GM21529 (cell line): ENCODE results near the gene UBL4B.

Experiments
- ATAC-seq: cut with Tn5 transposase; IDR thresholded peaks from one replicate; pipeline ENCODE4 v1.9.1; 2021; ENCODE audit not compliant: unreplicated experiment

Gene UBL4B

DNA sequence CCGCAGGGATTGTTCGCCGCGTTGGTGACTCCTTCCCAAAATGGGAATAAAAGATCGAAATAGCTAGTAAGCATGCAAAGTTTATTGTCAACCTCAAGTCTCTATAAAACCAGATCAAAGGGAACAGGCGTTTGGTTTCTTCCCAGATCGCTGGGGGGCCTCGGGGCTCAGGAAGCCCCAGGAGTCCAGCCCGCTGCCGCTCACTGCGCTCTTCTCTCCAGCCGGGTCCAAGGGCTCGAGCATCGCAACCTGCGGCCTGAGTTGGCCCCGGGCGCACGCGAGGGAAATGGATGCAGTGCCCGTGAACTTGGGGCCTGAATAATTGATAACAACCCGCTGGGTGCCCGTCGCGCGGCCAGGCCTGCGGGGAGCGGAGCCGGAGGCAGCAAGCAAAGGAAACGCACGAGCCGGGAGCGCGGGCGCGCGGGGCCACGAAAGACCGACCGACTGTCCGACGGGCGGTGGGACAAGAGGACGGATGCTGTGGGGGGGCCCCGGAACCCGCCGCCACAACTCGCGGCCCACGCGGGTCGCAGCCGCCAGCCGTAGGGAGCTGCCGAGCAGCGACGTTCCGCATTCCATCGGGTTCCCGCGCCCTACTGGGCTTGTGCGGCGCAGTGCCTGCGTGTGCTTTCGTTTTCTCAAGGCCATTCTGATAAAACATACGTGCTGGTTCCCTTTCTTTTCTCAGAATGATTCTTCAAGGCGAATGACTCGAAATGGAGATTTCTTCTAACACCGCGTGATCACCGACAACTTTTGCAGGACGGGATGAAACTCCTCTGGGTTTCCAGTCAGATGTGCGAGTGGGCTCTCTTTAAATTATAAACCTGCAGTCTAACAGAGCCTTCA lies 27.8 kb upstream of the UBL4B start:
- no peak for ATAC-seq

DNA sequence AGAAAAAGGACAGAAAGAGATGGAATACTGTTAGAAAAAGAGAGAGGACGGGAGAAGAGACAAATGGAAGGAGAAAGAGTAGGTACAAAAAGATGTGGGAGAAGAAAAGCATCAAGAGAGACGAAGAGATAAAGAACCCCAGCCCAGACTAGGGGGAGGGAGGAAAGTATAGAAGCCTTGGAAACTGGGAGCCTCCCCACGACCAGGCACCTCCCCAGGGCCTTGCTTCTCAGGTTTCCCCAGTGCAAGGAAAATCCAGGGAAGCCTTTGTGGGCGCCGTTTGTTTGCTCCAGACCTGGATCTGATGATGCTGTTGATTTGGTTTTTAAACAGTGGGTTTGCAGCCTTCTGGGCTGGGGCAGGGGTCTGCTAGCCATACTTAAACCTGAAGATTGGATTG lies 26.6 kb upstream of the UBL4B start:
- ATAC-seq, result no peak

DNA sequence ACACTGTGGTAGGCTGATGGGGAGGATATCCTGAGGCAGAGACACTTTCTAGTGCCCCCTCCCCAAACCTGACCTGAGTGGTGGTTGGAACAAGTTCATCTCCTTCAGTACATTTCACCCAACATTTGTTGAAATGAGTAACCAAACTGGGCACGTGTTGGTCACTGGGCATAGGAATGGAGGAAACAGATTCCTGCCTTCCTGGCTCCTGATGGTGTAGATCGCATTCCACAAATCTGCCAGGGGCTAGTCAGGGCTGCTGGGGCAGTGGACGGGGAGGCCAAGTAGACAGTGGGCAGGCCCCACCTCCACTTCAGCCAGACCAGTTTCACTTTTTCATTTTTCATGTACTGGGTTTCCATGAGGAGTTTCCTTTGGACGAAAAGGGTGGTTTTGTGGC lies 25.3 kb upstream of the UBL4B start:
- no peak for ATAC-seq

DNA sequence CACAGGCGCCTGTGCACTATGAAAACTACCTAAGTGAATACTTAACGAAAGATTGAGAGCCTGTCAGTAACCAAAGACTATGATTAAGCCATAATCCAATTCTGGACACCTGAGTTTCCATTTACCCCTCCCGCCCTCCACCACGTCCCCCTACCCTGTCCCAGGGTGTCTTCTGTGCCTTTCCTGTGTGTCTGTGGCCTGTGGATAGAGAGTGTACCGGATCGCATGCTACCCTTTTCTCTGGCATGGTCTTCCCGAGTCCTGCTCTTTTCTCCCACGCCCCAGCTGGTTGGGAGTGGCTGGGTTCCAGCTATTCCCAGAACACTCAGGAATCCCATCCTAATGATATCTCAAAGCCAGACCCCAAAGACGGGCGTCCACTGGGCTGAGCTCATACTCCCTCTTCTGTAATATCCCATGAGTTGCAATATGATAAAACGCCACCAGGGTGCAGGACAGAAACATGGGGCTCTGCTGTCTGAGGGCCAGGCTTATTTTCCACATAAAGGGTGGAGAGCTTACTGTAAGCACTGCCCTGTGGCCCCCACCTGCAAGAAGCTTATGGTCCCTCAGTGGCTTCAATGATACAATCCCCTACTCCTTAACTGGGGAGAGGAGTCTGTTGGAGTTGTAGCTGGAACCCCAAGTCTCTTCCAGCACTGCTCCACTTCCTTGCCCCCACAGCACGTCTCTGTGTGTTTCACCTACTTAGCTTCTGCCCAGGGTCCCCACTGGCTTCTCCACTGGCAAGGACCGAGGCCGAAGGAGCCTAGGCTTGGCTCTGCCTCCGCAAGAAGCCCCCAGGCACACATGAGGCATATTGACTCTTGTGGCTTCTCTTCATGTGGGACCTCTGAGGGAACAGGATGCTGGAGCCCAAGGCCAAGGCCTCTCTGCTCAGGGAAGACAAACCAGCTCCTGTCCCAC lies 24.2 kb upstream of the UBL4B start:
- ATAC-seq, result peak; percentile 66

DNA sequence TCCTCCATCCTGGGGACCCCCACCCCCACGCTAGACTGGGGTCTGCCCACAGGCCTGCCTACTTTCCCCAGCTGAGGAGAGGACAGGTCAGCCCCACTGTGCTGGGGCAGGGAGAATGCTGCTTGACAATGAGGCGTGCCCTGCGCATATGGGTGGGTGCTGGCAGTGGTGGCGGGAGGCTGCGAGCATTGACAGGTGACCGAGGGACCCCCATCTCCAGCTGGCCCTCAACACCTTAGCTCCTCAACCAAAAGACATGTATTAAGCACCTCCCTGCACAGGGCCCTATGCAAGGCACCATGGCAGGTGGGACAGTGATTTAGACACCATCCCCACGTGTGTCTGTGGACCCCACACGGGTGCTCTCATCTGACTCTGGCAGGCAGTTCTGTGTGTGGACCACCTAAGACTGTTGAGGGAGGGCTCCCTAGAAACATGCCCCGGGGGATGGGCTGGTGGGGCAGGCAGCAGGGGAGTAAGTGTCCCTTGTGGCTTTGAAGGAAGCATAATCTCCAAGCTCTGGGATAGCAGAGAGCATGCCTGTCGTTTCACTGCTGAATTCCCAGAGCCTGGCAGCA lies 23.4 kb upstream of the UBL4B start:
- ATAC-seq, result no peak

DNA sequence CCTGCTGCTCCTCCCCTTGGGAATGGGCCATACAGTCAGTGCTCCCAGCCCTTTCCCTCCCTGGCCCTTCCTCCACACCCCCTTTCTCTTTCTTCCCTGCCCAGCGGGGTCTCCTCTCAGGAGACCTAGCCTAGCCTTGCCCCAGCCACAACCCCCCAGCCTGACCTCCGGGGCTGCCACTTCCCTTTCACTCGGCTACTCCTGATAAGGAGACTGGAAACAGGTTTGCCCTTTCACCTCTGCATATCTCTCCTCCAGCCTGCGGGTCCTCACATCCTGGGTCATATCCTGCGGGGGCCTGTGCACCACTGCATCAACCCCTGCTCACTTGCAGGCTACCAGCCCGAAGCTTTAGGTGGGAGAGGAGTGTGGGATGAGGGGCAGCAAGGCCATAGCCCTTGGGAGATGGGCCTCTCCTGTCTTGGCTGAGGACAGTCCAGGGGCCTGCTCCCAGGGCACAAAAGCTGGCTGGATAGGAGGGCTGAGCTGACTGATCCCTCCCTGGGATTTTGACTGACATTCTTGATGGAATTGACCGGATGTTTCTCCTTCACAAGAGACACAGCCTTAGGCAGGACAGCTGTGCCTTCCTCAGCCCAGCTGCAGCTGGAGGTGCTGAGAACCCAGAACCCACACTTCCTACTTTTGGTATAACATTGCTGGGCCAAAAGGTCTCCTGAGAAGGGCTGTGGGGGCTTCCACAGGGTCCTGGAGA lies 22.5 kb upstream of the UBL4B start:
- ATAC-seq, result no peak

DNA sequence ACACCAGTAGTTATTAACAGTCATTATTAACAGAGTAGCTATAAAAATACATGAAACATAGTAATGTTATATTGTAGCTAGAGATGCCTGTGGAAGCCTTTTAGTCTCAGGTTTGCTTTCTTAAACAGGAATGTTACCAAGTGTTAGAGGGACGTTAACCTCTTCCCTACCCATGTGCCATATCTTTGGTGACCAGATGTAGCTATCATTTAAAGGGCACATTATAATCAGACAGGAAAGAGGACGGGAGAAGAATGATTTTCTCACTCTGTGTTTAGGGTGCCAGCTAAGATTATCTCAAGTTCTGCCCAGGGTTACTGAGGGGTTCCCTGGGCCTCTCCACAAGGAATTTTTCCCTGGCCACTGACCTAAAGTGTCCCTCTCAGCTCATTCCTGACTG lies 20.9 kb upstream of the UBL4B start:
- no peak for ATAC-seq

DNA sequence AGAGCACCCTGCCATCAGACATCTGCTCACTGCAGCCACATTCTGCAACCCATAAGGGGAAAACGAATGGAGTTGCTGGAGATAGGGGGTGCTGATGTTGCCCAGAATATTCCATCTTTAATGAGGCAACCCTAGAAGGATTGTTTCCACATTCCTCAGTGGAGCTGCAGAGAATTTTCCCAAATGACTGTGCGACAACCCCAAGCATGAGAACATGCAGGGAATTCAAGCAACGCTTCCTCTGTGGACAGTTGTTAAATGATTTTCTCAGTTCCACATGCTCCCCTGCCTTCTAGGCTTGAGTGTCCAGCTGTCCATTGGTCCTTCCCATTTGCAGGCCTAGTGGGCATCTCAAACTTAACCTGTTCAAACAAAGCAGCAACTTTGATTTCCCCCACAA lies 20.5 kb upstream of the UBL4B start:
- no peak for ATAC-seq

DNA sequence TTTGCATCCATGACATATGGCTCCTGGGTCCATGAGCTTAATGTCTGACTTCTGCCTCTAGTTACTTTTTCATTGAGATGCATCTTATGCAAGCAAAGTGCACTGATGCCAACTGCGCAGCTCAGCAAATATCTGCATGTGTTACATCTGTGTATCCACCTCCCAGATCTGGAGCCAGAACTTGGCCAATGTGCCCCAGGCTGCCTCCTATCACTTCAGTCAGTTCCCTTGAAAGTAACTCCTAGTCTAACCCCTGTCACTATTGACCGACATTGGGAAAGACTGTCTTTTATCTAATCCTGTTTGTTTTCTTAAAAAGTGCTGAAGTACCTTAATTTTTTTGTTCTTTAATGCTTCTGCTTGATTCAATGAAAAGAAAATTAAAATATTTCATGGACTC lies 19.3 kb upstream of the UBL4B start:
- ATAC-seq, result no peak

DNA sequence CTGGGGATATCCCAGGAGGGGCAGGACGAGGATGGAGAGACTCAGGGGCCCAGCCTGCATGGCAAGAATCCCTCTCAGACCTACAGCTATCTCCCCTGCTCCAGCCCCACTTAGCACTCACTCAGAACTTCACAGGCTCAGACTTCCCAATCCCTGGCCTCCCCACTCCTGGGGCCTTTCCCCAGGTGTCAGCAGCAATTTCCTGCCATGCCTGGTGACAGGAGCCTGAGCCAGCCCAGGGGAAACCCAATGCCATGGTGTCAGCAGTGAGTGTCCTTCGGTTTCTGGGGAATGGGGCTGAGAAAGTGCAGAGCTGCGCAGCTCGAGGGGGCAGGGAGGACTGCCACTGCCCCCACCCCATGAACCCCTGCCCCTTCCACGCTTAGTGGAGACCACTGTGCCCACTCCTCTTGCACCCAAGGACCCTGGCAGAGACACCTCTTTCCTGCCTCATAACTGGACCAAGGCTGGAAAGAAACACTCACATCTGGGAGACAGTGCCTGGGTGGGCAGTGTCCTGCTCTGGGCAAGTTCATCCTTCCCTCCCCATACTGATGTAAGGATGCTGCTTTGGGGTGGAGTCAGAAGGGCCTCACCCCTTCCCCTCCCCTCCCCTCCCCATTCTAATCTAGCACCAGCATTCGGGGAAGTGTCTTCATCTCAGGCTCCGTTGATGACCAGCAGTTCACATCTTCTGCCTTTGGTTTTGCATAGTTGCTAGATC lies 17.1 kb upstream of the UBL4B start:
- ATAC-seq, result no peak

DNA sequence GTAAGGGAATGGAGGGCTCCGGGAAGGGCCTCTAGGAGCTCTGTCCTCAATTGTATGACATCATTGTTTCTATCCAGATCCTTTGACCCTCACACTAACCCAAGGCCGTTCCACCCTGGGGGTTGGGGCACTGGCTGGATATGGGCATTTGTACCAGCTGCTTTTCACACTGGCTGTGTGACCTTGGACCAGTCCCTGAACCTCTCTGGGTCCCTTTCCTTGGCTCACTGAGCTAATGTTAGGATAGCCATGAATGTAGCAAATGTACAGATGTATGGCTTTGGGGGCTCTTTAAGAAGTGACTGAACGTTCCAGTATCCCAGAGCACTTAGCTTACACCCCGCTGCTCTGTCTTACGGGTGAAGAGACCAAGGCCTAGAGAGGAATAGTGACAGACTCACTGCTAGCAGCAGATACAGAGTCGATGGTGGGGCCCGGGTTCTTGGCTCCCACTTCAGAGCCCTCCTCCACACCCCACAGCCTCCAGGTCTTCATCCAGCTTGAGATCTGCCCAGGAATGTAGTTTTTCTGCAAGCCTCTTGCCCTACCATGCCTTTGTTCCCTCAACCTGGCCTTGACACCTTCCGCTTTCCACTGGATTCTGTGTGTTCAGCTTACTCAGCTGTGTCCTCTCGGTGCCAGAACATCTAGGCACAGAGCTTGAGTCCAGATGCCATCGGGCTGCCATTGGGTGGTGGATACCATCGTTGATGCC lies 14.6 kb upstream of the UBL4B start:
- no peak for ATAC-seq

DNA sequence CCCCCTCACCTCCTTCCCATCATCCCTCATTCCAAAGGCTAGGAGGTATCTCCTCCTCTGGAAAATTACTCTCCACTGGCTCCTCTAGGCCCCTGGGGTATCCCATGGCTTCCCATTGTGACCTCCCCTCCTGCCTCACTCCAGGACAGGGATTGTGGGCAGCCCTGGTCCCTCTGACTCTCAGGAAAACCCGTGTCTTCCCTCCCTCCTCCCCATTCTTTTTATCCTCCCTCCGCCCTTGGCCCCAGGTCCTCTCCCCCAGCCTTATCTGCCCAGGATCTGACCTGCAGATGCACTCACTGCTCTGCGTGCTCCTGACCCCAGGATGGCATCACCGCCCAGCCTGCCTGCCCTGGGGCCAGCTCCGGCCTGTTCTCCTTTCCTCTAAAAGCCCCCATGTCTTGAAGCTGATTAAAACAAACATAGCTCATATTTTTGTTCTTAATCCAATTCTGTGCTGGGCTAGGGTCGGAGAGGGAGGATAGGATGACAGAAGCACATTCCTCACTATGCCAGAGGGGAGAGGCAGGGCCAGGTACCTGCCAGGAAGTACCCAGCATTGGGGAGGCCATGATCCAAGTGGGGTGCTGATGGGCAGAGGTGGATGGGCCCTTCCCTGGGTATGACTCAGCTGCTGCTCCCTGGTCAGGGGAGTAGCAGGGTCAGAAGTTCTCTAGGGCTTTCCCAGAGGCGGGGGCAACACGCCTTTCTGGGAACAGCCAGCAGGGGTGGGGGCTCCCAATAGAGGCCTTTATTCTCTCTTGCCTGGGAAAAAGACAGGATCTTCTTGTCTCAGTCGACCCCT lies 13.8 kb upstream of the UBL4B start:
- no peak for ATAC-seq

DNA sequence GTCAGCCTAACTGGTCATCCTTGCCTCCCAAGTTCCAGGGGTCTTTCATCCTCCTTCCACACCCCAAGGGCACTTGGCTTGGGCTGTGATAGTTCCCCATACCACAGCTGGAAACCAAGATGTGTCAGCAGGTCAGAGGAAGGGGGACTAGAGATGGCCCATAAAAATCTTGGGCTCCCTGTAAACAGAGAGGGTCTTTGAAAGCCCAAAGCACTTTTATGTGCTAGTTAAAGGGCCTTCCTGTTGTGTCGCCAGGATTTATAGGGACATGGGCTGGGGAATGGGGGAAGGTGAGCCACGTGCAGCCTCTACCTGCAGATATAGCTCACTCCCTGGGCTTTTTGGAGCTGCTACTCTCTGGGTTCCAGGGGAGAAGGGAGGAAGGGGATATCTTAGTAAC lies 11.9 kb upstream of the UBL4B start:
- ATAC-seq, result no peak

DNA sequence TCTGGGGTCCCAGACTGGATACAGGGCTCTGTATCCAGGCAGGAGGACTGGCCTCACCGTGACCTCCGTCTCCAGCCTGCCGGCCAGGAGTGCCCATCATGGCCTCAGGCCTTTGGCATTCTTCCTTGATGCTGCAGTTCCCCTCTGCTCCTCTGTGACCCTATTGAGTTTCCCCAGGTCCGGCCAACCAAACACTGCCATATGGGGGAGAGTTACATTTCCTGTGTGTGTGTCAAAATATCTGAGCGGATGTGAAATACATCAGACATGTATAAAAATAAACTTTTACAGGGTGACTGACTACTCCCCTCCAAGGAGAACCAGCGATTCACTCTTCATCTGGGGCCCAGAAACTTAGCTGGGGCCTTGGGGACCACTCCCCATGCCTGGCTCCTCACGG lies 10.2 kb upstream of the UBL4B start:
- no peak for ATAC-seq

DNA sequence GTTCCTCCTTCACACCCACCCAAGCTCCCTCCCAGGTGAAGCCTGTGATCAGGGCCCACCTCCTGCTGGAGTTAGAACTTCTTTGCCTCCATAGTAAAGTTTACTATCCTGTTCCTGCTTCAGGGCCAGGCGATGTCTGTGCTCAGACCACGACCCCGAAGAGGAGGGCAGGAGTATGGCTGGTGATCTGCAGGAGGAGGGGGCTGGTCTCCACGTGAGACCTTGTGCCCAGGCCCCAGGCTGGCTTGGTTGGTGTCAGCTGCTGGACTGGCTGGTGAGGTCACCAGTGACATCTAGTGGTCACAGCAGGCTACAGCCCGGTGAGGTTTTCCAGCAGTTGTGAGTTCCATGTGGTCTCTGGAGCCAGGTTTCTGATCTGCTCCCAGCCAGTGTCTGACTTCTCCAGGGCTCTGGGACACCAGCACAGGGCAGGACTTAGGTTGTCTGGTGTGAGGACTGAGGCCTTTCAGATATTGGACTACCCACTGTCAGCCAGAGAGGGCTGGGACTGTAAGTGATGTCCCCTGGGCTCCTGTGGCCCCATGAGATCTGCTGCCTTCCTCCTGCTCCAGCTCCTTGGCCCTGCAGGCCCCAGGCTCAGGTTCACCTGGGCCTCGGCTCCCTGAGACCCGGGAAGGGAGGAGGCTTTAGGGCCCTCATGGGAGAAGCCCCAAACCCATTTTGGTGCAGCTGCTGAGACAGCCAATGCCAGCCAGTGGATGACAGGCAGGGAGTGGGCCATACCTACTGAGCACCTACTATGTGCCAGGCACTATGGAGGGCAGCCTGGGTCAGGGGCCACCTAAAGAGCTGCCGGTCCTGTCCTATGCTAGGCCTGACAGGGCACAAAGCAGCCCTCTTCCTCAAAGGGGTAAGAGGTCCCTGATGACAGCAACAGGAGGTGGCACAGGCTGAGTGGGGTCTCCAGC lies 6.0 kb upstream of the UBL4B start:
- peak; percentile 55 for ATAC-seq

DNA sequence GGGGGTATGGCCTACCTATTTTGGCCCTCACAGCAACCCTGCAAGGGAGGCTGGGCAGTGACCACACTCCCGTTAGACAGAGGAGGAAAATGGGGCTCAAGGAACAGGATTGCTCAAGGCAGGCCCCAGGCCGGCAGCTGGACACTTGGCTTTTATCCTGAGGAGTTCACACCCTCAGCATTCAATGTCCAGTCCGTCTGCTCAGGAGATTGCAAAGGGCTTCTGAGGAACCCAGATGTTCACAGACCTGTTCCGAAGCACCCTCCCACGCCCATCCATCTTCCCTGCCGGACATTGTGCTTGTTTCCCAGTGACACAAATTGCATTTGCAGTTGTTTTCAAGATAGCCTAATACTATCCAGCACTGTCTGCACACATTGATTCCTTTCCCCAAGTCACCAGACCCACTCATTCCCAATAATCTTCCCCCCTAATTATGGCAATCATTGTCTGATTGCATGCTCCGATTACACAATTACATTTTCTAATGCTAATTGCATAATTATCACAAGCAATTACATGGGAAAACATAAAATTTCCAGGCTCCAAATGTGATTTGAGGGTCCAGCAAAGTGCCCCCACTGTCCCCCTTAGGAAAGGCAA lies 4.3 kb upstream of the UBL4B start:
- ATAC-seq, result no peak

DNA sequence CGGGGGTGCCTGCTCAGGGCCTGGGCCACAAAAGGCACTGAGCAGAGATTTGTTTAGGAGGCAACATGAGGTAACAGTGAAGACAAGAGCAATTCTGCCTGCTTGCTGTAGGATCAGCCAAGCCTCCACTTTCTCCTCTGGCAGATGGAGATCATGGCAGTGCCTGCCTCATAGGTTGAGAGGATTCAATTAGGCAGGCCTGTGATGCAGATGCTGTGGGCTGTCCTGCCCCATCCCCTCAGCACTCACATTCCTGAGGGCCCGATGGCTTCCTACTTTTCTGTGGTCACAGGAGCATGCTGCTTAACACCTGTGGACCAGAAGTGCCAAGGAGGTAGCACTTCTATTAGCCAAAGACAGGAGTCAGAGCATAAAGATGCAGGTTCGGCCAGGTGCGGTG lies 1.2 kb upstream of the UBL4B start:
- ATAC-seq, result no peak

DNA sequence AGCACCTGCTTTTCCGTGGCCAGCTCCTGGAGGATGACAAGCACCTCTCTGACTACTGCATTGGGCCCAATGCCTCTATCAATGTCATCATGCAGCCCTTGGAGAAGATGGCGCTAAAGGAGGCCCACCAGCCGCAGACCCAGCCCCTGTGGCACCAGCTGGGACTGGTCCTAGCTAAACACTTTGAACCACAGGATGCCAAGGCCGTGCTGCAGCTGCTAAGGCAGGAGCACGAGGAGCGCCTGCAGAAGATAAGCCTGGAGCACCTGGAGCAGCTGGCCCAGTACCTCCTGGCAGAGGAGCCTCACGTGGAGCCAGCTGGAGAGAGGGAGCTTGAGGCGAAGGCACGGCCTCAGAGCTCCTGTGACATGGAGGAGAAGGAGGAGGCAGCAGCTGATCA lies 413 bp downstream of the UBL4B start:
- no peak for ATAC-seq
